IMR-90 (cell line): Measurements from ENCODE around the gene ASB7. TPM values are rescaled to one million over a fixed set of nuclear protein-coding genes. Genes with fewer than 3 reads are reported as not detected.

Experiments
- ATAC-seq: fragments of 200-7000 bp; cut with Tn5 transposase; 2 replicates; pipeline ENCODE4 v1.9.1; 2020; ENCODE audit warnings: low read depth, mild to moderate bottlenecking, moderate library complexity
- BruUV-seq: library from RNA; stranded (reverse); fragments of 400-500 nt; replicated peaks from 2 replicates; lab custom pipeline; 2021; lab: Mats Ljungman, UMichigan
- CTCF ChIA-PET: fragments of 300-600 bp; formaldehyde crosslinking; extraction: SDS; loops from one replicate; lab custom pipeline; 2021; ENCODE audit warnings: antibody characterized with exemption; lab: Yijun Ruan, JAX
- POLR2A ChIA-PET: fragments of 300-600 bp; sonication (Branson Sonifier 250); formaldehyde crosslinking; loops from one replicate; lab custom pipeline; 2022; ENCODE audit warnings: antibody characterized with exemption; ENCODE audit not compliant: unreplicated experiment; lab: Charles Lee
- DNase-seq: peaks from one replicate; pipeline ENCODE4 v3.0.0; 2013
- H2AFZ ChIP-seq: replicated peaks from 2 replicates; pipeline ENCODE3; 2013; ENCODE audit warnings: low read length, mild to moderate bottlenecking; ENCODE audit not compliant: poor library complexity
- H2AK5ac ChIP-seq: 2 replicates; pipeline ENCODE4 v1.6.1; 2013; ENCODE audit warnings: low read depth, low read length, inconsistent platforms
- H2AK9ac ChIP-seq: replicated peaks from 2 replicates; pipeline ENCODE3; 2013; ENCODE audit warnings: mild to moderate bottlenecking, low read depth, low read length, moderate library complexity; ENCODE audit not compliant: poor library complexity
- H2BK120ac ChIP-seq: 2 replicates; pipeline ENCODE4 v1.6.1; 2013; ENCODE audit warnings: low read depth, low read length, inconsistent platforms
- H2BK15ac ChIP-seq: 3 replicates; pipeline ENCODE4 v1.6.1; 2013; ENCODE audit warnings: low read depth, low read length, inconsistent platforms
- H2BK20ac ChIP-seq: 2 replicates; pipeline ENCODE4 v1.6.1; 2013; ENCODE audit warnings: low read depth, mild to moderate bottlenecking, inconsistent platforms, low read length, moderate library complexity
- H2BK5ac ChIP-seq: 2 replicates; pipeline ENCODE4 v1.6.1; 2013; ENCODE audit warnings: mild to moderate bottlenecking, low read depth, low read length, inconsistent platforms; ENCODE audit not compliant: poor library complexity, severe bottlenecking
- H3K14ac ChIP-seq: replicated peaks from 2 replicates; pipeline ENCODE4 v1.6.1; 2013; ENCODE audit warnings: low read depth, low read length, inconsistent platforms
- H3K18ac ChIP-seq: 2 replicates; pipeline ENCODE4 v1.6.1; 2013; ENCODE audit warnings: low read depth, low read length, control low read depth
- H3K23ac ChIP-seq: 2 replicates; pipeline ENCODE4 v1.6.1; 2013; ENCODE audit warnings: low read depth, low read length, inconsistent platforms
- H3K27ac ChIP-seq: 2 replicates; pipeline ENCODE4 v1.5.1; 2013; ENCODE audit warnings: mild to moderate bottlenecking, control low read depth, low read length; ENCODE audit not compliant: insufficient read depth
- H3K27me3 ChIP-seq: 2 replicates; pipeline ENCODE4 v1.6.1; 2013; ENCODE audit warnings: low read length; ENCODE audit not compliant: control insufficient read depth, insufficient read depth
- H3K36me3 ChIP-seq: 2 replicates; pipeline ENCODE4 v1.6.1; 2013; ENCODE audit warnings: low read length, mixed read lengths; ENCODE audit not compliant: control insufficient read depth, insufficient read depth
- H3K4ac ChIP-seq: 2 replicates; pipeline ENCODE4 v1.6.1; 2013; ENCODE audit warnings: low read depth, low read length, inconsistent platforms
- H3K4me1 ChIP-seq: 2 replicates; pipeline ENCODE4 v1.6.1; 2013; ENCODE audit warnings: low read length, mixed read lengths; ENCODE audit not compliant: control insufficient read depth, insufficient read depth
- H3K4me2 ChIP-seq: 2 replicates; pipeline ENCODE4 v1.6.1; 2013; ENCODE audit warnings: low read depth, mild to moderate bottlenecking, control low read depth, low read length, moderate library complexity
- H3K4me3 ChIP-seq: 2 replicates; pipeline ENCODE4 v1.5.1; 2013; ENCODE audit warnings: low read depth, mild to moderate bottlenecking, control low read depth, low read length, moderate library complexity; ENCODE audit not compliant: insufficient read depth
- H3K56ac ChIP-seq: 2 replicates; pipeline ENCODE4 v1.6.1; 2013; ENCODE audit warnings: low read length, inconsistent platforms; ENCODE audit not compliant: insufficient read depth; ENCODE audit errors: extremely low read depth
- H3K79me1 ChIP-seq, 2 experiments: 2 replicates each; pipeline ENCODE4 v1.6.1; 2013; ENCODE audit warnings: low read length in 2 of 2, inconsistent platforms in 1 of 2, low read depth in 1 of 2
- H3K9ac ChIP-seq: 2 replicates; pipeline ENCODE4 v1.6.1; 2013; ENCODE audit warnings: low read depth, low read length, control low read depth
- H3K9me1 ChIP-seq: 2 replicates; pipeline ENCODE4 v1.6.1; 2013; ENCODE audit warnings: low read length, inconsistent platforms; ENCODE audit not compliant: insufficient read depth
- H3K9me3 ChIP-seq: 2 replicates; pipeline ENCODE4 v1.6.1; 2013; ENCODE audit warnings: low read length; ENCODE audit not compliant: control insufficient read depth, insufficient read depth
- H4K20me1 ChIP-seq: 2 replicates; pipeline ENCODE4 v1.6.1; 2013; ENCODE audit warnings: low read length, inconsistent platforms; ENCODE audit not compliant: insufficient read depth
- H4K5ac ChIP-seq: 2 replicates; pipeline ENCODE4 v1.6.1; 2013; ENCODE audit warnings: mild to moderate bottlenecking, low read depth, low read length, control low read depth
- H4K8ac ChIP-seq, 2 experiments: 2 replicates each; pipeline ENCODE4 v1.6.1; 2013; ENCODE audit warnings: low read depth in 2 of 2, low read length in 2 of 2, control low read depth in 1 of 2, inconsistent platforms in 1 of 2
- H4K91ac ChIP-seq: 2 replicates; pipeline ENCODE4 v1.6.1; 2013; ENCODE audit warnings: low read depth, low read length, inconsistent platforms; ENCODE audit not compliant: insufficient read depth
- BHLHE40 ChIP-seq: fragments of 150-350 bp; IDR thresholded peaks from 2 replicates; pipeline ENCODE4 v1.6.1; 2016; ENCODE audit warnings: mild to moderate bottlenecking, low read depth, low read length
- CEBPB ChIP-seq: IDR thresholded peaks from 2 replicates; pipeline ENCODE4 v1.6.1; 2012; ENCODE audit warnings: low read depth, low read length, improper control_type of control experiment
- CTCF ChIP-seq: conservative IDR thresholded peaks from 2 replicates; pipeline ENCODE4 v1.5.1; 2012; ENCODE audit warnings: mild to moderate bottlenecking, low read depth, low read length, improper control_type of control experiment
- ELK1 ChIP-seq: fragments of 150-350 bp; IDR thresholded peaks from 2 replicates; pipeline ENCODE4 v1.6.1; 2016; ENCODE audit warnings: low read depth, mild to moderate bottlenecking, low read length, moderate library complexity, borderline replicate concordance
- FOS ChIP-seq: fragments of 150-350 bp; IDR thresholded peaks from 2 replicates; pipeline ENCODE4 v1.6.1; 2016; ENCODE audit warnings: low read depth, low read length
- MAFK ChIP-seq: IDR thresholded peaks from 2 replicates; pipeline ENCODE4 v1.6.1; 2012; ENCODE audit warnings: low read depth, low read length, improper control_type of control experiment
- MAZ ChIP-seq: IDR thresholded peaks from 2 replicates; pipeline ENCODE4 v1.6.1; 2012; ENCODE audit warnings: low read depth, mild to moderate bottlenecking, low read length, improper control_type of control experiment, moderate library complexity, borderline replicate concordance
- MXI1 ChIP-seq: IDR thresholded peaks from 2 replicates; pipeline ENCODE4 v1.6.1; 2012; ENCODE audit warnings: low read depth, mild to moderate bottlenecking, low read length, moderate library complexity, borderline replicate concordance
- POLR2A ChIP-seq: IDR thresholded peaks from 2 replicates; pipeline ENCODE4 v1.6.1; 2012; ENCODE audit warnings: mild to moderate bottlenecking, low read depth, low read length
- RAD21 ChIP-seq: IDR thresholded peaks from 2 replicates; pipeline ENCODE4 v1.6.1; 2012; ENCODE audit warnings: low read length, improper control_type of control experiment
- RCOR1 ChIP-seq: IDR thresholded peaks from 2 replicates; pipeline ENCODE4 v1.6.1; 2012; ENCODE audit warnings: mild to moderate bottlenecking, low read length, improper control_type of control experiment; ENCODE audit not compliant: insufficient replicate concordance
- WGBS, 2 experiments: methylation state at CpG; one replicate each; pipeline versions ENCODE4 v1.1.5 to v1.1.7; 2013; ENCODE audit warnings: missing lambda C conversion rate in 2 of 2; ENCODE audit not compliant: insufficient read length in 1 of 2; ENCODE audit errors: extremely low coverage in 2 of 2; 5-methylcytosine and 5-hydroxymethylcytosine counted together
- dilution Hi-C: fragments of 300-500 bp; cut with HindIII; formaldehyde crosslinking; loops from one replicate; pipeline ENCODE4 v1.14.3; 2018; ENCODE audit warnings: low sequenced_read_pairs; ENCODE audit not compliant: unreplicated experiment
- in situ Hi-C: fragments of 300-500 bp; cut with MboI; formaldehyde crosslinking; loops from 3 replicates; pipeline ENCODE4 v1.14.3; 2019; ENCODE audit warnings: low sequenced_read_pairs, inconsistent platforms, mixed read lengths
- intact Hi-C: fragments of 100-400 bp; cut with micrococcal nuclease; formaldehyde crosslinking; loops from 2 replicates; pipeline ENCODE4 v1.10.0; 2022
- polyA plus RNA-seq, 3 experiments: library from polyadenylated mRNA; depleted of rRNA; stranded (reverse); fragments of >200 nt; gene quantifications; 2 replicates each; pipeline ENCODE4 v1.2.3, GENCODE V29; 2012; ENCODE audit warnings: low replicate concordance in 1 of 3
- total RNA-seq: library from RNA; depleted of rRNA; stranded (reverse); fragments of >200 nt; gene quantifications from 2 replicates; pipeline ENCODE4 v1.2.3, GENCODE V29; 2012
- TF ChIP-seq, protein P1 (sequence below): fragments of 150-350 bp; IDR thresholded peaks from 2 replicates; pipeline ENCODE4 v1.6.1; 2017; ENCODE audit warnings: mild to moderate bottlenecking, antibody characterized with exemption, low read length, low read depth

The ASB7 gene
- total and polyA plus RNA-seq, 2 of the 4 experiments (the other 2 are of a cell fraction), result 7.7 to 16.7 TPM

- Histone ChIP-seq H3K23ac (no peak overlapping the region), H2AFZ (no peak overlapping the region), H3K9me1 (peaks cover 34% of the 10 kb centered on the region), H2BK15ac (no peak overlapping the region), H3K18ac (no peak overlapping the region), H2BK5ac (no peak overlapping the region), H3K9ac (no peak overlapping the region), H4K5ac (no peak overlapping the region), H3K4me1 (peaks cover 18% of the 10 kb centered on the region), H2AK5ac (no peak overlapping the region), H3K56ac (no peak overlapping the region), H3K36me3 (no peaks in the 10 kb centered on the region), H3K4me3 (no peak overlapping the region), H2BK20ac (no peak overlapping the region), H4K20me1 (no peaks in the 10 kb centered on the region), H2BK120ac (peak overlapping the region; percentile 26), H3K27me3 (no peaks in the 10 kb centered on the region), H3K4ac (no peak overlapping the region), H4K91ac (no peak overlapping the region), H3K27ac (no peak overlapping the region), H3K79me1 (no peaks in the 10 kb centered on the region), H2AK9ac (peak overlapping the region; percentile 60), H3K9me3 (no peaks in the 10 kb centered on the region), H4K8ac (no peak overlapping the region), H3K4me2 (no peak overlapping the region), H3K14ac (no peak overlapping the region)
- intact Hi-C loops, result loop anchor here (5.0 kb wide), 1 partner anchor 67 kb away; no protein-coding TSS in a partner anchor
- TF ChIP-seq BHLHE40 (no peak), RCOR1 (no peak), RAD21 (no peak), POLR2A (no peak), MXI1 (no peak), CTCF (no peak), MAZ (no peak), FOS (no peak), MAFK (no peak), ELK1 (no peak), CEBPB (no peak)
- TF ChIP-seq, protein P1, sequence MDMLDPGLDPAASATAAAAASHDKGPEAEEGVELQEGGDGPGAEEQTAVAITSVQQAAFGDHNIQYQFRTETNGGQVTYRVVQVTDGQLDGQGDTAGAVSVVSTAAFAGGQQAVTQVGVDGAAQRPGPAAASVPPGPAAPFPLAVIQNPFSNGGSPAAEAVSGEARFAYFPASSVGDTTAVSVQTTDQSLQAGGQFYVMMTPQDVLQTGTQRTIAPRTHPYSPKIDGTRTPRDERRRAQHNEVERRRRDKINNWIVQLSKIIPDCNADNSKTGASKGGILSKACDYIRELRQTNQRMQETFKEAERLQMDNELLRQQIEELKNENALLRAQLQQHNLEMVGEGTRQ, result no peak
- ATAC-seq, result no peak
- in situ Hi-C loops, result no loop called here
- WGBS, 2 experiments, result 83% methylated on average over 2 of the region's 18 CpGs; no CpG with 5 or more reads in 1 of the 2 experiments
- no peak for DNase-seq
- POLR2A ChIA-PET, result interaction anchor here (0.5 kb wide), 1 partner anchor 547 kb away, joined by 17 read pairs; no protein-coding TSS in a partner anchor
- BruUV-seq, result no TSS peak
- CTCF ChIA-PET, result no interaction called here
- dilution Hi-C loops, result no loop called here
These were observed 87.8 kb downstream of the ASB7 start for GRCh38 chr15:100690032-100690794.
